BJ (cell line): Measurements from ENCODE around the gene MYOCD. TPM values are rescaled to one million over a fixed set of nuclear protein-coding genes. Genes with fewer than 3 reads are reported as not detected.

Source experiments
- CTCF ChIA-PET: fragments of 350-600 bp; formaldehyde crosslinking; extraction: SDS; loops from one replicate; lab custom pipeline; 2021; ENCODE audit warnings: antibody characterized with exemption, inconsistent platforms; lab: Yijun Ruan, JAX
- POLR2A ChIA-PET: fragments of 300-600 bp; sonication (Branson Sonifier 250); formaldehyde crosslinking; extraction: SDS; loops from one replicate; lab custom pipeline; 2021; ENCODE audit warnings: antibody characterized with exemption; lab: Charles Lee
- DNase-seq: peaks from one replicate; pipeline ENCODE4 v3.0.0-alpha.2; 2011; ENCODE audit warnings: low read depth
- H3K27me3 ChIP-seq: 2 replicates; pipeline ENCODE4 v1.6.0; 2011; ENCODE audit warnings: low read length; ENCODE audit not compliant: control insufficient read depth, insufficient read depth
- H3K36me3 ChIP-seq: 2 replicates; pipeline ENCODE4 v1.5.1; 2011; ENCODE audit warnings: low read length; ENCODE audit not compliant: control insufficient read depth, insufficient read depth
- H3K4me3 ChIP-seq: 2 replicates; pipeline ENCODE4 v1.5.1; 2011; ENCODE audit warnings: low read depth, mild to moderate bottlenecking, control low read depth, low read length
- polyA plus RNA-seq: library from polyadenylated mRNA; depleted of rRNA; stranded (reverse); fragments of >200 nt; gene quantifications from 2 replicates; pipeline ENCODE4 v1.2.3, GENCODE V29; 2011
- TF ChIP-seq, protein P1 (sequence below): IDR thresholded peaks from 2 replicates; pipeline ENCODE4 v1.5.1; 2011; ENCODE audit warnings: low read depth, mild to moderate bottlenecking, control low read depth, inconsistent platforms, low read length, moderate library complexity; ENCODE audit not compliant: insufficient read depth

The MYOCD gene
- polyA plus RNA-seq, 1 experiment, result 18.3 TPM

DNA sequence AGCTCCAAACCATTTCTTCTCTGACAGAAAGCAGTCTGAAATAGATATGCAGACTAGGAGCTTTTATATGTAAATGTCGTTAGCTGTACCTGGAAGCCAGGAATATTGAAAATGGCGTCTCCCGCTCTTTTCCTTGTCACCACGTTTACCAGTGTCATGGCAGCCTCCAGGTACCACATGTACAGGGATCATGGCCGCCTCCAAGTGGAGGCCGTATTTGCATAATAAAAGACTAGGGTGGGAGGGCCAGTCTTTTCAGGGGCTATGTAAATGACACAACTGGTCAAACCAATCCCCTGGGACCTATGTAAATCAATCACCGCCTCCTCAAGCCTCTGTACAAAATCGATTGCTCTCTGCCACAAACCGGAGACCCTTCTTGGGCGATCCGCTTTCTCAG is 54.3 kb downstream of the MYOCD start:
- DNase-seq, result no peak
- ChIA-PET POLR2A (no interaction called here), CTCF (no interaction called here)
- TF ChIP-seq, protein P1, sequence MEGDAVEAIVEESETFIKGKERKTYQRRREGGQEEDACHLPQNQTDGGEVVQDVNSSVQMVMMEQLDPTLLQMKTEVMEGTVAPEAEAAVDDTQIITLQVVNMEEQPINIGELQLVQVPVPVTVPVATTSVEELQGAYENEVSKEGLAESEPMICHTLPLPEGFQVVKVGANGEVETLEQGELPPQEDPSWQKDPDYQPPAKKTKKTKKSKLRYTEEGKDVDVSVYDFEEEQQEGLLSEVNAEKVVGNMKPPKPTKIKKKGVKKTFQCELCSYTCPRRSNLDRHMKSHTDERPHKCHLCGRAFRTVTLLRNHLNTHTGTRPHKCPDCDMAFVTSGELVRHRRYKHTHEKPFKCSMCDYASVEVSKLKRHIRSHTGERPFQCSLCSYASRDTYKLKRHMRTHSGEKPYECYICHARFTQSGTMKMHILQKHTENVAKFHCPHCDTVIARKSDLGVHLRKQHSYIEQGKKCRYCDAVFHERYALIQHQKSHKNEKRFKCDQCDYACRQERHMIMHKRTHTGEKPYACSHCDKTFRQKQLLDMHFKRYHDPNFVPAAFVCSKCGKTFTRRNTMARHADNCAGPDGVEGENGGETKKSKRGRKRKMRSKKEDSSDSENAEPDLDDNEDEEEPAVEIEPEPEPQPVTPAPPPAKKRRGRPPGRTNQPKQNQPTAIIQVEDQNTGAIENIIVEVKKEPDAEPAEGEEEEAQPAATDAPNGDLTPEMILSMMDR, result no peak
- Histone ChIP-seq H3K36me3 (no peaks in the 10 kb centered on the region), H3K4me3 (no peak overlapping the region), H3K27me3 (no peaks in the 10 kb centered on the region)

DNA sequence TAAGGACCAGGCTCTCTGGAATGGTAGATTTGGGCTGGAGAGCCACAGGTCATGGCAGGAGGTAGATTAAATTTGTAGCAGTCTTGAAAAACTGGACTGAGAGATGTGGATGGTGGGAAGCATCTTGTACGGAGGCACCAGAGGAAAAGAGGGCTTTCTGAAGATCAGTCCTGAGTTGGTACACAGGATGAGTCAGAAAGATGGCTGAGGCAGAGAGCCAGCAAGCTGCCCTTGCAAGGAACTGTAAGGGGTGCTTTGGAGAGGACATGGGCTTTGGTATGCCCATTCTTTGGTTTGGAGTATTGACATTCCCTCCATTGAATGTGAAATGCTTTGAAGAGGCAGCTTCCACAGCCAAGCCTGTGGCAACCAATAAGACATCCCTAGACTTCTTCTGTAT is 55.9 kb downstream of the MYOCD start:
- no peak overlapping the region for H3K4me3 ChIP-seq
- H3K27me3 ChIP-seq, result no peaks in the 10 kb centered on the region
- no peak for DNase-seq
- CTCF ChIA-PET, result interaction anchor here (1.5 kb wide), 1 partner anchor 15 kb away, joined by 3 read pairs; no protein-coding TSS in a partner anchor
- POLR2A ChIA-PET, result no interaction called here
- TF ChIP-seq, protein P1, result no peak
- H3K36me3 ChIP-seq, result no peaks in the 10 kb centered on the region

DNA sequence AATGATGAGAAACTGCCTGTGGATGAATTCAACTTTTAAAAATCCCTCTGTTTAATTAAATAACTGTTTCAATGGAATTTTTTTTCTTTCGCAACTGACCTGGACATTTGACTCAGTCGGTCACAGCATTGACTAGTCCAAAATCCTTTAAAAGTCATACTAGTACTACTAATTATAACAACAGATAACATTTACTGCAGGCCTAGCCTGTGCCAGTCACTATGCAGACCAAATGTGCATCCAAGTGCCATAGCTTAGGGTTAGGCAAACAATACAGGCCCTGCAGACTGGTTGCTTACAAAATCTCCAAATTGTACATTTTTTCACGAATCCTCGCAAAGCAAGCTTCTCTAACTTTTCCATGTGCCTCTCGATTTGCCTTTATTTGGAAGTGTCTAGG is 56.6 kb downstream of the MYOCD start:
- H3K36me3 ChIP-seq, result no peaks in the 10 kb centered on the region
- no peaks in the 10 kb centered on the region for H3K27me3 ChIP-seq
- H3K4me3 ChIP-seq, result no peak overlapping the region
- DNase-seq, result no peak
- ChIA-PET CTCF (interaction anchor here (1.2 to 1.6 kb wide), 3 partner anchors 9 to 20 kb away, joined by 3 to 5 read pairs (median 3); no protein-coding TSS in a partner anchor), POLR2A (no interaction called here)
- TF ChIP-seq, protein P1, result no peak

DNA sequence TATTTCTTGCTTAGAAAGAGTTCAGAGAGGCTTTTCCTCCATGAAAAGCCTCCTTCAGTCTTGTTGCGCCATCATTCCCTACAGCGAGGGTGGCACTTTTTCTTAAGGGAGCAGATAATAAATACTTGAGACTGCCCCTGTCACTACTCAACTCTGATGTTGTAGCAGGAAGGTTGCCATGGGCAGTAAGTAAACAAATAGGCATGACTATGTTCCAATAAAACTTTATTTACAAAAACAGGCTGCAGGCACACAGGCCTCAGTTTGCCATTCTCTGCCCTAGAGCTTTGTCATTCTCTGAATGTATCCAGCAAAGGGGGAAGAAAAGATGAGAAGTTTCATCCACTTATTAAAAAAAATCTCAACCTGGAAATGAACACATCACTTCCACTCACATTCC is 60.4 kb downstream of the MYOCD start:
- H3K36me3 ChIP-seq, result no peaks in the 10 kb centered on the region
- DNase-seq, result no peak
- H3K27me3 ChIP-seq, result no peaks in the 10 kb centered on the region
- ChIA-PET CTCF (no interaction called here), POLR2A (no interaction called here)
- H3K4me3 ChIP-seq, result no peak overlapping the region
- TF ChIP-seq, protein P1, result no peak

DNA sequence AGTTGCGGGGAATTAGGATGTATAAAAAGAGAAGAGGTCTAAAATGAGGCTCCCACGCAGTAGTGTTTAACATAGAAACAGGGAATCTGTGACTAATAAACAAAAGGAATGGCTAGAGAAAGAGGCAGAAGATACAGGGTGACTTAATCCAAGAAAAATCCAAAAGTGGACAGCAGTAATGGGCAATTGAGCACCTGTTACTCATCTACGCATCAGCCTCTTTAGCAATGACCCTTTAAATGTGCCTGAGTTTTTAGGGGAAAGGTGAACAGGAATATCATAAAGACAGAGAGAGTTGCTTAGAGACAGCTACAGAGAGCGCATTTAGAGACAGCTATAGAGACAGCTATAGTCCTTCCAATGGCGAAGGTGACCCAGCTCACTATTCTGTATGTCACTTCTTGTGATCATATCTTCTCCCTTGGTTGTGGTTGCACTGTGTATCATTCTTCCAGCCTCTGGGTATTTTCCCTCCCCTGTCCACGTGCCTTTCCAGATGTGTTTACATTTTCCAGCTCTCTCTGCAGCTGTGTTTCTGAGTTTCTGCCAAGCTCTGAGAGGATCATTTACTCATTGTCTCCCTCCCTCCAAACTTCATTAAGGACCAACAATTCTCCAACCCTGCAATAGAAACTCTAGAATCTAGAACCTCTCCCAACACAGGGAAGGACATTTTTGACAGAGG is 61.5 kb downstream of the MYOCD start:
- ChIA-PET POLR2A (no interaction called here), CTCF (interaction anchor here (1.4 to 2.3 kb wide), 2 partner anchors 15 to 60 kb away, joined by 4 to 6 read pairs; no protein-coding TSS in a partner anchor)
- DNase-seq, result peak; percentile 36
- TF ChIP-seq, protein P1, result no peak
- H3K36me3 ChIP-seq, result no peaks in the 10 kb centered on the region
- no peak overlapping the region for H3K4me3 ChIP-seq
- no peaks in the 10 kb centered on the region for H3K27me3 ChIP-seq
